Caki2 (cell line): Measurements from ENCODE around the gene VTN. TPM values are rescaled to one million over a fixed set of nuclear protein-coding genes. Genes with fewer than 3 reads are reported as not detected.
A peak's percentile ranks its signal among the peaks of the same experiment; 100 is the strongest.

Source experiments
- DNase-seq: peaks from one replicate; pipeline ENCODE4 v3.0.0-alpha.2; 2015; ENCODE audit warnings: low read depth
- in situ Hi-C: cut with HindIII; loops from 2 replicates; pipeline ENCODE4 v1.10.0; 2016; ENCODE audit warnings: low sequenced_read_pairs, low pct_unique_long_range_greater_than_20kb, mixed read lengths
- total RNA-seq: library from RNA; depleted of rRNA; stranded (reverse); fragments of >200 nt; shearing (Covaris generic); gene quantifications from 2 replicates; pipeline ENCODE4 v1.2.3, GENCODE V29; 2014; ENCODE audit warnings: low replicate concordance

VTN gene
- total RNA-seq, 1 experiment from 2014 or later, result not detected

- in situ Hi-C loops, result no loop called here
- DNase-seq, result no peak
Observed at GRCh38 chr17:28372203-28372944, 2.3 kb upstream of the VTN start.

- DNase-seq, result peak; percentile 91
- in situ Hi-C loops, result no loop called here
Observed at GRCh38 chr17:28371245-28372202, 1.4 kb upstream of the VTN start, which contains the start of gene SARM1. SARM1 (plus strand) TSS chr17:28371694; CDS start chr17:28372033, 339 bp downstream.

- no peak for DNase-seq
- in situ Hi-C loops, result no loop called here
Observed at GRCh38 chr17:28370744-28371103, 617 bp upstream of the VTN start.

GRCh38 chr17:28369684-28370034 lies 448 bp downstream of the VTN start:
- no peak for DNase-seq
- in situ Hi-C loops, result no loop called here

GRCh38 chr17:28368915-28369683 lies 1.0 kb downstream of the VTN start:
- DNase-seq, result no peak
- in situ Hi-C loops, result no loop called here

GRCh38 chr17:28368306-28368831 lies 1.7 kb downstream of the VTN start:
- no peak for DNase-seq
- in situ Hi-C loops, result no loop called here

GRCh38 chr17:28367641-28368305 lies 2.3 kb downstream of the VTN start:
- in situ Hi-C loops, result no loop called here
- no peak for DNase-seq

GRCh38 chr17:28366605-28367004 lies 3.5 kb downstream of the VTN start:
- DNase-seq, result no peak
- in situ Hi-C loops, result no loop called here

GRCh38 chr17:28365487-28365886 lies 4.6 kb downstream of the VTN start:
- no peak for DNase-seq
- in situ Hi-C loops, result no loop called here

GRCh38 chr17:28364665-28365363 lies 5.3 kb downstream of the VTN start, which contains the start of gene SEBOX:
SEBOX (minus strand) TSS chr17:28365199; CDS start chr17:28365151, 48 bp downstream.
- in situ Hi-C loops, result no loop called here

GRCh38 chr17:28363776-28364650 lies 6.1 kb downstream of the VTN start:
- no peak for DNase-seq
- in situ Hi-C loops, result no loop called here

More at GRCh38 chr17:28364665-28365363, 5.3 kb downstream of the VTN start, which contains the start of gene SEBOX:
- DNase-seq, result no peak

- no peak for DNase-seq
- in situ Hi-C loops, result no loop called here
Observed at GRCh38 chr17:28363186-28363585, 6.9 kb downstream of the VTN start.

- no peak for DNase-seq
- in situ Hi-C loops, result no loop called here
Observed at GRCh38 chr17:28357901-28358197, 12.3 kb downstream of the VTN start.

GRCh38 chr17:28357061-28357900 lies 12.8 kb downstream of the VTN start, which contains the start of gene POLDIP2:
POLDIP2 (minus strand) TSS chr17:28357527; CDS start chr17:28357448, 79 bp downstream.
- peak; percentile 89 for DNase-seq
- in situ Hi-C loops, result no loop called here

- no peak for DNase-seq
- in situ Hi-C loops, result no loop called here
Observed at GRCh38 chr17:28350271-28350670, 19.8 kb downstream of the VTN start.

- in situ Hi-C loops, result no loop called here
- DNase-seq, result no peak
Observed at GRCh38 chr17:28348979-28349378, 21.1 kb downstream of the VTN start.
